OCI-LY7 (cell line): ENCODE measurements around the gene OR10W1. TPM values are rescaled to one million over a fixed set of nuclear protein-coding genes. Genes with fewer than 3 reads are reported as not detected.

Experiments
- BruUV-seq: library from RNA; stranded (reverse); fragments of 400-500 nt; replicated peaks from 2 replicates; lab custom pipeline; 2021; lab: Mats Ljungman, UMichigan
- CTCF ChIA-PET: fragments of 300-600 bp; sonication (Branson Sonifier 250); formaldehyde crosslinking; loops from one replicate; lab custom pipeline; 2022; ENCODE audit warnings: antibody characterized with exemption; ENCODE audit not compliant: unreplicated experiment; lab: Charles Lee
- POLR2A ChIA-PET: fragments of 300-600 bp; sonication (Branson Sonifier 250); formaldehyde crosslinking; loops from one replicate; lab custom pipeline; 2022; ENCODE audit warnings: antibody characterized with exemption; lab: Charles Lee
- DNase-seq: peaks from one replicate; pipeline ENCODE4 v3.0.0-alpha.2; 2015; ENCODE audit warnings: low spot score
- H2AFZ ChIP-seq: fragments of 200-600 bp; sonication (generic), shearing (Covaris generic); 2 replicates; pipeline ENCODE4 v1.6.1; 2014; ENCODE audit warnings: mild to moderate bottlenecking, antibody characterized with exemption, low read length, moderate library complexity
- H3K27ac ChIP-seq: fragments of 200-600 bp; sonication (generic); 2 replicates; pipeline ENCODE4 v1.5.1; 2014; ENCODE audit warnings: mixed run types, low read depth, mild to moderate bottlenecking, moderate library complexity, low read length, inconsistent platforms; ENCODE audit not compliant: poor library complexity, severe bottlenecking
- H3K36me3 ChIP-seq: fragments of 200-600 bp; sonication (generic); 2 replicates; pipeline ENCODE4 v1.6.1; 2014; ENCODE audit warnings: mild to moderate bottlenecking, antibody characterized with exemption, low read length, moderate library complexity, mixed read lengths; ENCODE audit not compliant: insufficient read depth
- H3K4me1 ChIP-seq: fragments of 200-600 bp; sonication (generic); 2 replicates; pipeline ENCODE4 v1.5.1; 2014; ENCODE audit warnings: mild to moderate bottlenecking, low read length; ENCODE audit not compliant: insufficient read depth, poor library complexity, severe bottlenecking
- H3K4me2 ChIP-seq: fragments of 200-600 bp; sonication (generic); 2 replicates; pipeline ENCODE4 v1.6.1; 2014; ENCODE audit warnings: mild to moderate bottlenecking, low read length
- H3K4me3 ChIP-seq: fragments of 200-600 bp; sonication (generic); 2 replicates; pipeline ENCODE4 v1.5.1; 2014; ENCODE audit warnings: mild to moderate bottlenecking, low read depth, low read length; ENCODE audit not compliant: poor library complexity, severe bottlenecking
- H3K79me2 ChIP-seq: fragments of 200-600 bp; sonication (generic); 2 replicates; pipeline ENCODE4 v1.6.1; 2016; ENCODE audit warnings: low read depth, mild to moderate bottlenecking, low read length, moderate library complexity, mixed read lengths; ENCODE audit not compliant: insufficient read depth
- H3K9me2 ChIP-seq: fragments of 200-600 bp; sonication (generic); 2 replicates; pipeline ENCODE4 v1.6.1; 2016; ENCODE audit warnings: mild to moderate bottlenecking, low read length, mixed read lengths; ENCODE audit not compliant: insufficient read depth
- H3K9me3 ChIP-seq: fragments of 200-600 bp; sonication (generic); 2 replicates; pipeline ENCODE4 v1.6.1; 2014; ENCODE audit warnings: mild to moderate bottlenecking, mixed run types, low read length, mixed read lengths
- H4K20me1 ChIP-seq: fragments of 200-600 bp; sonication (generic); 2 replicates; pipeline ENCODE4 v1.6.1; 2014; ENCODE audit warnings: mild to moderate bottlenecking, antibody characterized with exemption, low read length, moderate library complexity, mixed read lengths; ENCODE audit not compliant: insufficient read depth
- EZH2phosphoT487 ChIP-seq: fragments of 200-600 bp; sonication (generic); IDR thresholded peaks from 2 replicates; pipeline ENCODE4 v1.6.1; 2018; ENCODE audit warnings: low read depth, borderline replicate concordance, mild to moderate bottlenecking, mixed run types, antibody characterized with exemption, low read length, moderate library complexity, mixed read lengths
- intact Hi-C: fragments of 100-400 bp; cut with micrococcal nuclease; formaldehyde crosslinking; loops from one replicate; pipeline ENCODE4 v1.10.0; 2022; ENCODE audit not compliant: unreplicated experiment
- total RNA-seq, 2 experiments: library from RNA; depleted of rRNA in 1 of 2; stranded (reverse); fragments of >200 nt in 1 of 2; shearing (Covaris generic) in 1 of 2; gene quantifications; 2 replicates each; pipeline ENCODE4 v1.2.3, GENCODE V29; 2014 to 2022
- TF ChIP-seq, protein P1 (sequence below): fragments of 200-600 bp; sonication (generic); conservative IDR thresholded peaks from 2 replicates; pipeline ENCODE4 v1.5.1; 2014; ENCODE audit warnings: mild to moderate bottlenecking, antibody characterized with exemption, low read length, moderate library complexity, mixed read lengths

Gene OR10W1
- total RNA-seq, 2 experiments from 2014 or later: not detected

DNA sequence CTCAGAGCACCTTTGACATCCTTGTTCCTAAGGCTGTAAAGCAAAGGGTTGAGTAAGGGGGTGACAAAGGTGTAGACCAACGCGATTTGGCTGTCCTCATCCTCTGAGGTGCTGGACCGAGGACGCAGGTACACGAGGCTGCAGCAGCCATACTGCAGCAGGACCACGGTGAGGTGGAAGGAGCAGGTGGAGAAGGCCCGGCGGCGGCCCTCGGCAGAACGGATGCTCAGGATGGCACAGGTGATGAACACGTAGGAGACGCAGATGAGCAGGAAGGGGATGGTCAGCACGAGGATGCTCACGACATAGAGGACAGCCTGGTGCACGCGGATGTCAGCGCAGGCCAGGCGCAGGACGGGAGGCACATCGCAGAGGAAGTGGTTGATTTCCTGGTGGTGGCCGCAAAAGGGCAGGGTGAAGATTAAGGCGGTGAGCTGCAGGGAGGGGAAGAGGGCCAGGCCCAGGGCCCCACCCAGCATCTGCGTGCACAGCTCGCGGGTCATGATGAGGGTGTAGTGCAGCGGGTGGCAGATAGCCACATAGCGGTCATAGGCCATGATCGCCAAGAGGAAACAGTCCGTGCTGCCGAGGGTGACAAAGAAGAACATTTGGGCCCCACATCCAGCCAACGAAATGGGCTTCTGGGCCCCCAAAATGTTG is 40.0 kb downstream of the OR10W1 start:
- Histone ChIP-seq H3K4me1 (no peaks in the 10 kb centered on the region), H3K9me2 (no peaks in the 10 kb centered on the region), H3K27ac (no peak overlapping the region), H3K79me2 (no peaks in the 10 kb centered on the region), H3K36me3 (no peaks in the 10 kb centered on the region), H3K9me3 (no peaks in the 10 kb centered on the region), H4K20me1 (no peaks in the 10 kb centered on the region), H3K4me3 (no peak overlapping the region), H2AFZ (no peak overlapping the region), H3K4me2 (no peak overlapping the region)
- intact Hi-C loops: no loop called here
- TF ChIP-seq EZH2phosphoT487: no peak
- TF ChIP-seq, protein P1, sequence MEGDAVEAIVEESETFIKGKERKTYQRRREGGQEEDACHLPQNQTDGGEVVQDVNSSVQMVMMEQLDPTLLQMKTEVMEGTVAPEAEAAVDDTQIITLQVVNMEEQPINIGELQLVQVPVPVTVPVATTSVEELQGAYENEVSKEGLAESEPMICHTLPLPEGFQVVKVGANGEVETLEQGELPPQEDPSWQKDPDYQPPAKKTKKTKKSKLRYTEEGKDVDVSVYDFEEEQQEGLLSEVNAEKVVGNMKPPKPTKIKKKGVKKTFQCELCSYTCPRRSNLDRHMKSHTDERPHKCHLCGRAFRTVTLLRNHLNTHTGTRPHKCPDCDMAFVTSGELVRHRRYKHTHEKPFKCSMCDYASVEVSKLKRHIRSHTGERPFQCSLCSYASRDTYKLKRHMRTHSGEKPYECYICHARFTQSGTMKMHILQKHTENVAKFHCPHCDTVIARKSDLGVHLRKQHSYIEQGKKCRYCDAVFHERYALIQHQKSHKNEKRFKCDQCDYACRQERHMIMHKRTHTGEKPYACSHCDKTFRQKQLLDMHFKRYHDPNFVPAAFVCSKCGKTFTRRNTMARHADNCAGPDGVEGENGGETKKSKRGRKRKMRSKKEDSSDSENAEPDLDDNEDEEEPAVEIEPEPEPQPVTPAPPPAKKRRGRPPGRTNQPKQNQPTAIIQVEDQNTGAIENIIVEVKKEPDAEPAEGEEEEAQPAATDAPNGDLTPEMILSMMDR: no peak
- no peak for DNase-seq
- POLR2A ChIA-PET: no interaction called here
- no TSS peak for BruUV-seq
- CTCF ChIA-PET: no interaction called here

- H3K4me2 ChIP-seq: no peak overlapping the region
- no TSS peak for BruUV-seq
- no peaks in the 10 kb centered on the region for H3K36me3 ChIP-seq
- no peaks in the 10 kb centered on the region for H3K9me2 ChIP-seq
- DNase-seq: no peak
- ChIA-PET POLR2A (no interaction called here), CTCF (no interaction called here)
- H3K4me1 ChIP-seq: no peaks in the 10 kb centered on the region
- TF ChIP-seq, protein P1: no peak
- no peak for TF ChIP-seq EZH2phosphoT487
- no peak overlapping the region for H3K4me3 ChIP-seq
- H4K20me1 ChIP-seq: no peaks in the 10 kb centered on the region
- H3K9me3 ChIP-seq: no peaks in the 10 kb centered on the region
- no peak overlapping the region for H3K27ac ChIP-seq
- intact Hi-C loops: no loop called here
- H2AFZ ChIP-seq: no peak overlapping the region
- no peaks in the 10 kb centered on the region for H3K79me2 ChIP-seq
Measured at GRCh38 chr11:58222721-58223120, 45.3 kb downstream of the OR10W1 start.

Other genes starting within 250 kb of the OR10W1 start
- not detected in 2 replicates for gene OR9Q1, start 244.4 kb downstream of the OR10W1 start, total RNA-seq (2014; rRNA removed; shearing (Covaris generic))
- gene OR9Q1, start 244.4 kb downstream of the OR10W1 start, total RNA-seq (2022): not detected in 2 replicates
- gene OR6Q1, start 237.3 kb downstream of the OR10W1 start, total RNA-seq (2014; rRNA removed; shearing (Covaris generic)): not detected in 2 replicates
- not detected in 2 replicates for gene OR6Q1, start 237.3 kb downstream of the OR10W1 start, total RNA-seq (2022)
- gene OR9I1, start 142.7 kb downstream of the OR10W1 start, total RNA-seq (2014; rRNA removed; shearing (Covaris generic)): not detected in 2 replicates
- gene OR9I1, start 142.7 kb downstream of the OR10W1 start, total RNA-seq (2022): not detected in 2 replicates
- not detected in 2 replicates for gene OR9Q2, start 79.2 kb downstream of the OR10W1 start, total RNA-seq (2014; rRNA removed; shearing (Covaris generic))
- gene OR9Q2, start 79.2 kb downstream of the OR10W1 start, total RNA-seq (2022): not detected in 2 replicates
- gene OR1S2, start 64.1 kb downstream of the OR10W1 start, total RNA-seq (2014; rRNA removed; shearing (Covaris generic)): not detected in 2 replicates
- not detected in 2 replicates for gene OR1S2, start 64.1 kb downstream of the OR10W1 start, total RNA-seq (2022)
- not detected in 2 replicates for gene OR1S1, start 55.5 kb downstream of the OR10W1 start, total RNA-seq (2014; rRNA removed; shearing (Covaris generic))
- not detected in 2 replicates for gene OR1S1, start 55.5 kb downstream of the OR10W1 start, total RNA-seq (2022)
- gene OR10Q1, start 39.3 kb downstream of the OR10W1 start, total RNA-seq (2014; rRNA removed; shearing (Covaris generic)): not detected in 2 replicates
- not detected in 2 replicates for gene OR10Q1, start 39.3 kb downstream of the OR10W1 start, total RNA-seq (2022)
- gene OR5B17, start 90.8 kb upstream of the OR10W1 start, total RNA-seq (2014; rRNA removed; shearing (Covaris generic)): not detected in 2 replicates
- not detected in 2 replicates for gene OR5B17, start 90.8 kb upstream of the OR10W1 start, total RNA-seq (2022)
- not detected in 2 replicates for gene OR5B3, start 138.6 kb upstream of the OR10W1 start, total RNA-seq (2014; rRNA removed; shearing (Covaris generic))
- not detected in 2 replicates for gene OR5B3, start 138.6 kb upstream of the OR10W1 start, total RNA-seq (2022)
- not detected in 2 replicates for gene OR5B2, start 159.9 kb upstream of the OR10W1 start, total RNA-seq (2014; rRNA removed; shearing (Covaris generic))
- gene OR5B2, start 159.9 kb upstream of the OR10W1 start, total RNA-seq (2022): not detected in 2 replicates
- not detected in 2 replicates for gene OR5B12, start 174.0 kb upstream of the OR10W1 start, total RNA-seq (2014; rRNA removed; shearing (Covaris generic))
- gene OR5B12, start 174.0 kb upstream of the OR10W1 start, total RNA-seq (2022): not detected in 2 replicates
- not detected in 2 replicates for gene OR5B21, start 239.8 kb upstream of the OR10W1 start, total RNA-seq (2014; rRNA removed; shearing (Covaris generic))
- 0.48 and 0.55 TPM in 2 replicates for gene OR5B21, start 239.8 kb upstream of the OR10W1 start, total RNA-seq (2022)